ENCODE results near the gene TTC3.

DNA sequence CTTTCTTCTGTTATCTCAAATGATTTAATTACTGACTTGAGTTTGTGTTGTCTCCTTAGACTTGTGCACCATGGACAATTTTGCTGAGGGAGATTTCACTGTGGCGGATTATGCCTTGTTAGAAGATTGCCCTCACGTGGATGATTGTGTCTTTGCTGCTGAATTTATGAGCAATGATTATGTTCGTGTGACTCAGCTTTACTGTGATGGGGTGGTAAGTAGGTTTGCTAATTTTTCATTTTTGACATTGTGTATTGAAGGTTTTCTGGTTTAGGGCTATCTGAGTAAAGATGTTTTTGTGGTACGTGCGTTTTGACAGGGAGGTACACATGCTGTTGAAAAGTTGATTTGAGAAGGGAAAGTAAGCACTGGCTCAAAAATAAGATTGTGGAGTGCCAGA lies 14.1 kb downstream of the TTC3 start:
- TF ChIP-seq GABPA (IDR thresholded peaks at IDR 0.05; ENCODE audit: low read depth) (no peak), POLR2AphosphoS5 (IDR thresholded peaks at IDR 0.05; ENCODE audit: low read depth) (no peak), SPI1 (IDR thresholded peaks at IDR 0.05; ENCODE audit: borderline replicate concordance, low read depth) (no peak)
- TF ChIP-seq, protein P1, sequence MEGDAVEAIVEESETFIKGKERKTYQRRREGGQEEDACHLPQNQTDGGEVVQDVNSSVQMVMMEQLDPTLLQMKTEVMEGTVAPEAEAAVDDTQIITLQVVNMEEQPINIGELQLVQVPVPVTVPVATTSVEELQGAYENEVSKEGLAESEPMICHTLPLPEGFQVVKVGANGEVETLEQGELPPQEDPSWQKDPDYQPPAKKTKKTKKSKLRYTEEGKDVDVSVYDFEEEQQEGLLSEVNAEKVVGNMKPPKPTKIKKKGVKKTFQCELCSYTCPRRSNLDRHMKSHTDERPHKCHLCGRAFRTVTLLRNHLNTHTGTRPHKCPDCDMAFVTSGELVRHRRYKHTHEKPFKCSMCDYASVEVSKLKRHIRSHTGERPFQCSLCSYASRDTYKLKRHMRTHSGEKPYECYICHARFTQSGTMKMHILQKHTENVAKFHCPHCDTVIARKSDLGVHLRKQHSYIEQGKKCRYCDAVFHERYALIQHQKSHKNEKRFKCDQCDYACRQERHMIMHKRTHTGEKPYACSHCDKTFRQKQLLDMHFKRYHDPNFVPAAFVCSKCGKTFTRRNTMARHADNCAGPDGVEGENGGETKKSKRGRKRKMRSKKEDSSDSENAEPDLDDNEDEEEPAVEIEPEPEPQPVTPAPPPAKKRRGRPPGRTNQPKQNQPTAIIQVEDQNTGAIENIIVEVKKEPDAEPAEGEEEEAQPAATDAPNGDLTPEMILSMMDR (IDR thresholded peaks at IDR 0.05; ENCODE audit: insufficient read depth, low read length): no peak
- TF ChIP-seq, protein P2, sequence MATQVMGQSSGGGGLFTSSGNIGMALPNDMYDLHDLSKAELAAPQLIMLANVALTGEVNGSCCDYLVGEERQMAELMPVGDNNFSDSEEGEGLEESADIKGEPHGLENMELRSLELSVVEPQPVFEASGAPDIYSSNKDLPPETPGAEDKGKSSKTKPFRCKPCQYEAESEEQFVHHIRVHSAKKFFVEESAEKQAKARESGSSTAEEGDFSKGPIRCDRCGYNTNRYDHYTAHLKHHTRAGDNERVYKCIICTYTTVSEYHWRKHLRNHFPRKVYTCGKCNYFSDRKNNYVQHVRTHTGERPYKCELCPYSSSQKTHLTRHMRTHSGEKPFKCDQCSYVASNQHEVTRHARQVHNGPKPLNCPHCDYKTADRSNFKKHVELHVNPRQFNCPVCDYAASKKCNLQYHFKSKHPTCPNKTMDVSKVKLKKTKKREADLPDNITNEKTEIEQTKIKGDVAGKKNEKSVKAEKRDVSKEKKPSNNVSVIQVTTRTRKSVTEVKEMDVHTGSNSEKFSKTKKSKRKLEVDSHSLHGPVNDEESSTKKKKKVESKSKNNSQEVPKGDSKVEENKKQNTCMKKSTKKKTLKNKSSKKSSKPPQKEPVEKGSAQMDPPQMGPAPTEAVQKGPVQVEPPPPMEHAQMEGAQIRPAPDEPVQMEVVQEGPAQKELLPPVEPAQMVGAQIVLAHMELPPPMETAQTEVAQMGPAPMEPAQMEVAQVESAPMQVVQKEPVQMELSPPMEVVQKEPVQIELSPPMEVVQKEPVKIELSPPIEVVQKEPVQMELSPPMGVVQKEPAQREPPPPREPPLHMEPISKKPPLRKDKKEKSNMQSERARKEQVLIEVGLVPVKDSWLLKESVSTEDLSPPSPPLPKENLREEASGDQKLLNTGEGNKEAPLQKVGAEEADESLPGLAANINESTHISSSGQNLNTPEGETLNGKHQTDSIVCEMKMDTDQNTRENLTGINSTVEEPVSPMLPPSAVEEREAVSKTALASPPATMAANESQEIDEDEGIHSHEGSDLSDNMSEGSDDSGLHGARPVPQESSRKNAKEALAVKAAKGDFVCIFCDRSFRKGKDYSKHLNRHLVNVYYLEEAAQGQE (IDR thresholded peaks at IDR 0.05; ENCODE audit: insufficient replicate concordance, low read depth): no peak

All from HL-60 (cell line).